Measurements from ENCODE around the gene ZNF367.
A peak's percentile ranks its signal among the peaks of the same experiment; 100 is the strongest.
"Not testable (repeated sequence)": the region's sequence is repeated elsewhere in the genome, so short reads cannot be mapped to it uniquely, and the experiment has no call there.

The ZNF367 gene

DNA sequence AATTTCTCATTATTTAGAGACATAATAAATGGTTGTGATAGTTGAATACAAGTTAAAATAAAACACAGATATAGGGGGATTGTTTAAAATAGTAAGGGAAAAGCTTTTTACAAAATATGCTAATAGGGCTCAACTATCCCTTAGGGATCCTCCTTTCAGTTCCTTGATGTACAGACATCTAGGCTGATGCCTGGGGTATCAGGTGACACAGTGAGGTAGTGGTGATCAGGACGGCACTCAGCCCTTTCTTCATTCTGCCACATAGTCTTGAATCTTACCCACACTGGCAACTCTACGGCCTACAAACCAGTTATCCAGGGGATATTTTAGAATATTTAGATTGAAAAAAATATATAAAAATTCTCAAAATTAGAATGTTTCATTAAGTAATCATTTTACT lies 22.2 kb downstream of the ZNF367 start:
- FAIRE-seq, result no peak

DNA sequence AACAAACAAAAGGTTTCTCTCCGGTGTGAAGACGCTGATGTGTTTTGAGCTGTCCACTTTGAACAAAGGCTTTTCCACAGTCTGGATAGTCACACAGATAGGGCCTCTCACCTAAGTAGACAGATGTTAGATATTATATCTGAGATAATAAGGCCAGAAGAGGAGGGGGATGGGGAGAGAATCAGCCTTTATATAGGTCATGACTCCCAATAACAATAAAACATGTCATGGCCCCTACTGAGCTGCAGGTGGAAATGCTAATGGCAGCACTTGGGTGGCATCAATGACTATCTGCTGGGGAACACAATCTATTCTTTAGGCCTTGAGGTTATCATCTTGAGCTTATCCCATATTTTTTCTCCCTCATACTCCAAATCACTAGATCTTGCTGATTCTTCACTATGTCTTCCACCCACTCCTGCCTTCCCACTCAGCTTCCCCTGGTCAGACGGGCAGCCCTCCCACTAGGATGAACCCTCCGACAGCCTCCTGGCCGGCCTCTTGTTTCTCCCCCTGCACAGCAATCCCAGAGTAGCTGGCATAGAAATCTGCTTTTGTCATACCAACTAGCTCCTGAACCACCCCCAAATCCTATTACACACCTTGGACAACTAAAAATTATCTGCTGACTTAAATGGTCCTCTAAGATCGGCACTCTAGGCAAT lies 23.2 kb downstream of the ZNF367 start:
- FAIRE-seq, result no peak

DNA sequence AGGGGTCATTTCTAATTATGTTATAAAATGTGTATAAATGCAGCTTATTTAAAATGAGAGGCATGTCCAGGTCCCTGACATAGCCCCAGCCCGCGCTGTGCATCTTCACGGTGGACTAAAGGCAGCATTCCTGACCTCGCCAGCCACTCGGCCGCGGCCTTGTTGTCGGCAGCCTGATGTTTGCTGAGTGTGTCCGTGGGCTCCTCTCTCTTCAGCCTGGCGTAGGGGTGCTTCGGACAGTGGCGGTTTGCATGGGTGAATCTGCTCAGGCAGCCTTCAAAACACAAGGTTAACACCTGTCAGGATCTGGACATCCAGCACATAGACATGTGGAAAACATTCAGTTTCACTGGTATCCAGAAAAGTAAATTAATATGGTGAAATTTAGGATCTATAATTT lies 25.9 kb downstream of the ZNF367 start:
- no peak for FAIRE-seq

DNA sequence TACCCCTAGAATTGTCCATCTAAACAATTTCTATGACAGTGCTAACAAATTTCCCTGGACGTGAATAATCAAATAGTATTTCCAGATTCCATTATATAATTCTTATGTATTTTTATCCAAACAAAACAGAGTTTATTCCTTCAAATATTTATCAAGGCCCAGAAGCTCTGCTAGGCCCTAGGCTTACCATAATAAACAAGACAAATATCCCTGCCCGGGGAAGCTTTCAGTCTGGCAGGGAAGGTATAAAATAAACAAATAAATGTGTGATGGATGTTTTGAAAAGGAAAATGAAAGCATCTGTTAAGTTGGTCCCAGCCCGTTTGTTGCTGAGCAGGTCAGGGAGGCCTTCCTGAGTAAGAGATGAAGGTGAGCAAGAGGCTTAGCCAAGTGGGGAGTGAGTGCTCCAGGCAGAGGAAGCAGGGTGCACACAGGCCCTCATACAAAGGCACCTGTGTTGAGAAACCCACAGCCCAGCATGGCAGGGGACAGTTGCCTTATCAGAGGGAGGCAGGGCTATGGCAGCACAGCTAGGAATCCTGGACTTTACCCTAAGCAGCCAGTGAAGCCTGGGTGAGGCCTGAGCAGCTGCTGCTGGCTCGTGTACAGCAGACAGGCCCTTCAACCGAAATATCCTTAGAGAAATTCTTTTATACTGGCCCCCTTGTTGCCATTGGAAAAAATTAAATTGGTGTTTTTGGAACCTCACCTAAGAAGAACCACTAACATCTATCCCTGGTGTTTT lies 27.0 kb downstream of the ZNF367 start:
- FAIRE-seq, result no peak

DNA sequence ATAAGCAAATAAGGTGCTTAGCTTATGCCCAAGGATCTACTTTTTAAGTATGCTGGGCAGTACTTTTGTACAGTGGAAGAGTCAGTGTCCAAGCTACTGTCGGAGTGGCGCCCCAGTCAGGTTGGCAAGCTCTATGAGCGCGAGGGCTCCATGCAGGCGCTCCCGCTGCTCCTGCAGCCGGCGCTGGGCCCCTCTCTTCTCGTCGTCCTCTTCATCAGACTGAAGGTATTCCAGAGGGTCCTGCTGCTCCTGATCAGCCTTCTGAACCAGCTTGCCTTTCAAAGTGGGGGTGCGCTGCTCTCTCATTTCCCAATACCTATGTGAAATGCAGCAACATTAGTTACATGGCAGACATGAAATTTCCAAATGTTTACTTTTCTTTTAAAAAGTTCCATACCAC lies 30.0 kb downstream of the ZNF367 start:
- FAIRE-seq, result no peak

DNA sequence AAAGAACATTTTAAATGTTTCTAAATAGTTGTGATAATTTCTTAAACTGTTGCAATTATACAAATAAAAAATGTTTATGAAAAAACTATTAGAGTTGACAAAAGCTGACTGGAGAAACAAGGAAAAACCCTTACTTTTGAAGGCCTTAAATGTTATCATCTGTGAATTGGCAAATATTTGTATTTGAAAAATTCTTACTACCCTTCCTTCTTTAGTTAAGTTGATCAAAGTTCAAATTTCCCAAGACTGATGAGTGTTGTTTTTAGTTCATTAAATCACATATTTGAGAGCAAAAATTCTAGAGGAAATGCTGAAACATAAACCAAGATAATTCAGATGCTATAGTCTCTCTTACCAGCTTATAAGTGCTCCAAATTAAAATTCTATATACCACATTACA lies 32.0 kb downstream of the ZNF367 start:
- peak; percentile 44 for FAIRE-seq

DNA sequence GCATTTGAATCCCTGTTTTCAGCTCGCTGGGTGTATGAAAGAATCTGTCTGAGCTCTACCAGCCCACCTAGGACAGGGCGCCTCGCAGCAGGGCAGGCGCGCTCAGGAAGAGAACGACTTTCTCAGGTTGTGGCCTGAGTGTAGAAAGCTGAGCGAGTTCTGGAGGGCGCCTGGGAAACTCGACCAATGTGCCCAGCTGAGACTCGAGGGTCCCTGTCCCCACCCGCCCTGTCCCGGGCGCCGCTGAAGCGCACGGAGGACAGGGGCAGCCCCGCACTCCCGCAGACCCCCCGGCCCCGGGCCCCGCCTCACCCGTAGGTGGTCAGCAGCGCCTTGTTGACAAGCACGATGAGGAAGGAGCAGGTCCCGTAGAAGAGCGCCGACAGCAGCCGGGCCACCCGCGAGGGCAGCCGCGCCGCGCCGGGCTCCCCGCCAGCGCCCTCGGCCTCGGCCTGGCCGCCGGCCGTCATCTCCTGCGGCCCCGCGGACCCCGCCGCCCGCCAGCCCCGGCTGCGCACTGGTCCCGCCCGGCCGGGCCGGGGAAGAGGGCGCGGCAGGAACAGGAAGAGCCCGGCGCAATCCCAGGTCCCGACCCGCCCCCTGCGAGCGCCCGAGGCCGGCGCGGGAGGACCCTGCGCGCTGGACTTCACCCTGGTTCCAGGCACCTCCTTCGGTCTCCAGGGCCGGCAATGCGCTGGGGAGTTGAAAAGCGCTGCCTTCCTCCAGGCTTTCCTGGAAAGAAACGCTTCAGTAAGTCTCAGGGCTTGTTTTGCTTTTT lies 34.8 kb downstream of the ZNF367 start, which contains the start of gene SLC35D2:
Gene SLC35D2, minus strand, starts transcription at position 547 of the 778 bp plus-strand sequence. Its CDS starts 77 bp downstream, at position 470.
- no peak for FAIRE-seq

DNA sequence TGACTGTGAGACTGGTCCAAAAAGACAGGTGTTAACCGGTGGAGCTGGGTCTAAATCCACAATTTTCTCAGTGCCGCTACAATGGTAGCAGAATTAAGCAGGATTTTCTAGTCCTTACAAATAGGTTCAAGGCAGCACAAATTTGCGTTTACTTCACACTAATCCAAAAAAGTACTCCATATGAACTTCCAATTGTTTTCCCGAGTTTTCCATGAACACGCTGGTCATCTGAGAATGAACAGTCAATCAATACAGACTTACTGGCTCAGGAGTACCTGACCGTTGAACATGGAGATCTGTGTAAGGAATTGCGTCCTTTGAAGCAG lies 35.4 kb downstream of the ZNF367 start:
- FAIRE-seq, result no peak

DNA sequence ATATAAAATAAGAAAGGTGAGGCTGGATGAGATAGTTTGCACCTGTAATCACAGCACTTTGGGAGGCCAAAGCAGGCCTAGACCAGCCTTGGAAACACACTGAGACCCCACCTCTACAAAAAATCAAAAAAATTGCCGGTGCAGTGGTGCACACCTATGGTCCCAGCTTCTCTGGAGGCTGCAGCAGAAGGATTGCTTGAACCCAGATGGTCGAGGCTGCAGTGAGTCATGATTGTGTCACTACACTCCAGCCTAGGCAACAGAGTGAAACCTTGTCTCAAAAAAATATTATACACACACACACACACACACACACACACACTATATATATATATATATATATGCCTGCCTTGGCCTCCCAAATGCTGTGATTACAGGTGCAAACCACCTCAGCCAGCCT lies 36.0 kb downstream of the ZNF367 start:
- no peak for FAIRE-seq

DNA sequence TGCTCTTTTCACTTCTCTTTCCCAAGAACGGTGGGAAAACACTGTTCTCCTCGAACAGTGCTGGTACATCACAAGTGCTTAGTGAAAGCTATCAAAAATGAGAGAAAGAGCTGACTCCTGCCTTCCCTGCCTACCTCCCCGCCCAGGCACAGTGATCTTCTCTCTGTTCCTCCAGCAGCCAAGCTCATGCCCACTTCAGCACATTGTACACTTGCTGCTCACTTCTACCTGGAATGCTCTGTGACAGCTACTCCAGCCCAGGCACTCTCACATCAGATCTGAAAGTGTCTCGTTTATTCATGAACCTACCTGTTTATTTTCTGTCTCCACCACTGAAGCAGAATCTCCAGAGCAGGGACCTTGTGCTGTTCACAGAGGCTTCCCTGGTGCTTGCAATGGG lies 36.5 kb downstream of the ZNF367 start:
- no peak for FAIRE-seq

DNA sequence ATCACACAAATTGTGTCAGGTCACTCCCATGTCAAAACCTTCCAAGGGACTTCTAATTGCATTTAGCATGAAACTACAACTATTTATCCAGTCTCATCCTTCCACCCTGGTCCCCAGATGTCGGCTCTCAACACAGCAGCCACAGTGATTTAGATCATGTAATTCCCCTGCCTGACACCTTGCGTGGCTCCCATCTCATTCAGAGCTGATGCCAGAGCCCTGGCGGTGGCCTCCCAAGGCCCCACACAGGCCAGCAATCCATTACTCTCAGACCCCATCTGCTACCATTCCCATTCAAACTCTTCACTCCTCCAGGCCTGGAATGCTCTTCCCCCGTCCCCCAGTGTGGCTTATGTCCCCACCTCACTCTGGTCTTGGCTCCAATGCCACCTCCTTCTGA lies 37.0 kb downstream of the ZNF367 start:
- FAIRE-seq, result no peak

DNA sequence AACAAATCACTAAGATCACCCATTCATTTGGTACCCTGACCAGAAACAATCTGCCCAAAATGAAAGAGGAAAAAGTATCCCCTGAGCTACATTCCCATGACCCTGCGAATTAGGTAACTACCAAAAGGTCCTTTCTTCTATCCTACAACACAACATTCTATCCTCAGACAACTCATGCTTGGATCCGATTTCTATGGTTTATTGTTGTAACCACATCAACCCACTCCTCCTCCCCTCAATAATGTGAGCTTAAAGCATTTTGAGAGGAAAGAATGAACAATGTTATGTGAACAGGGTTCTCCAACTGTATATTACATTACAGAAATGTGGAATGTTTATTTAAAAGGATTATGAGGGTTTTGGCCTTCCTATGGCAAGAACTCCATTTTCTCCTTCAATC lies 38.7 kb downstream of the ZNF367 start:
- FAIRE-seq, result no peak

DNA sequence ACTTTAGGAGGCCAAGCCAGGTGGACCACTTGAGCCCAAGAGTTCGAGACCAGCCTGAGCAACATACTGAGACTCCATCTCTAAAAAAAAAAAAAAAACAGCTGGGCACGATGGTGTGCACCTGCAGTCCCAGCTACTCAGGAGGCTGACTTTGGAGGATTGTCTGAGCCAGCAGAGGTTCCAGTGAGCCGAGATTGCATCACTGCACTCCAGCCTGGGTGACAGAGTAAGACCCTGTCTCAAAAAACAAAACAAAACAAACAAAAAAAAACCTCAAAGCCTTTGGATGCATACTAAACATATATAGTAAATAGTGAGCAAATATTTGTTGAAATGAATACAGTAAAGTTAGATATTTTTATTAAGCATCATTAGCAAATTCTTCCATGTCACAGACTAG lies 40.0 kb downstream of the ZNF367 start:
- no peak for FAIRE-seq

DNA sequence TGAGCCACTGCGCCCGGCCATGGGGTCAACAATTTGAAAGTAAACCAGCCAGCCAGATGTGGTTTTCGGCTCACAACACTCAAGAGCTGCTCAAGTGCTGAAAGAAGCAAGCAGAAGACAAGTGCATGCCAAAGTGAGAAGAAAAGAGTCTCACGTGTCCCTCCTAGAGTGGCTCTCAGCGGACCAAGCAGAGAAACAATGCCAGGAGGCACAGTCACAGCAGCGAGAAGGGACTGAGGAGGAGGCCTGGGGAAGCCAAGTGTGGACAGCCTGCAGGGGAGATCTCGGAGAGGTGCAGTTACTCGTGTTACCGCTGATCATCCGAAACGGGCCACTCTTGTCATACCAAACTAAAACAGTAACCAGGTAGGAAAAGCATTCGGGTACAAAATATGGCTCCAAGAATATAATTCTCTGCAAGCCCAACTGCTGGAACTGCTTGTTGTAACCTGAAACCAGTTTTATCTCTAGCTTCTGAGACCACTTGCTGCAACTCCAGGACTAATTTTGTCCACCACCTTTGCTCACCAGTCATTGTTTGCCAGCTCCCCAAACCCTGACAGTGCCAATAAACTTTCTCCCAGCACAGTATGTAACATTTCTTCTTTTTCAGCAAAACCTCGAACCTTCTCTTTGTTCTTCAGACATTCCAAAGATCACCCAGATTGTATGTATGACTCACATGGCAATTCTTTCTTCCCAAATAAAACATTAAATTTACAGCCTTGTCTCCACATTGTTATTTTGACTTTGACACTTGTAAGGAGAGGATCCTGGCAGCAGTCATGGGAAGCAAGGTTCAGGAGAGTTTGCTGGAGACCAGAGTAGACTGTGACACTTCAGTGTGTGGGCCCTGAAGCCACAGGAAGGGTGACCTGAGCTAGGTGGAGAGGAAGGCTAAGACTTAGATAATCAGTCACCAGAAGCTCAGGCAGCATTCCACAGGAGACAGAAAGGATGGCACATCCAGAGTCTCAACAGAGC lies 41.0 kb downstream of the ZNF367 start:
- no peak for FAIRE-seq

DNA sequence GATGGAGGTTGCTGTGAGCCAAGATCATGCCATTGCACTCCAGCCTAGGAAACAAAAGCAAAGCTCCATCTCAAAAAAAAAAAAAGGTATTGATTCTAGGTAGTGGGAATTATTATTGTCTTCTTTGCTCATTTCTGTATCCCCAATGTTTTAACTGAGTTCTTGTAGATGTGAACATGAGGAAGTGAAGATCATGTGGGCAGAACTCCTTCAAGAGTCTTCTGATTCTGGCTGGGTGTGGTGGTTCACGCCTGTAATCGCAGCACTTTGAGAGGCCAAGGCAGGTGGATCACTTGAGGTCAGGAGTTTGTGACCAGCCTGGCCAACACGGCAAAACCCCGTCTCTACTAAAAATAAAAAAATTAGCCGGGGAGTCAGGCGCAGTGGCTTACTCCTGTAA lies 42.7 kb downstream of the ZNF367 start:
- not testable (repeated sequence) for FAIRE-seq

DNA sequence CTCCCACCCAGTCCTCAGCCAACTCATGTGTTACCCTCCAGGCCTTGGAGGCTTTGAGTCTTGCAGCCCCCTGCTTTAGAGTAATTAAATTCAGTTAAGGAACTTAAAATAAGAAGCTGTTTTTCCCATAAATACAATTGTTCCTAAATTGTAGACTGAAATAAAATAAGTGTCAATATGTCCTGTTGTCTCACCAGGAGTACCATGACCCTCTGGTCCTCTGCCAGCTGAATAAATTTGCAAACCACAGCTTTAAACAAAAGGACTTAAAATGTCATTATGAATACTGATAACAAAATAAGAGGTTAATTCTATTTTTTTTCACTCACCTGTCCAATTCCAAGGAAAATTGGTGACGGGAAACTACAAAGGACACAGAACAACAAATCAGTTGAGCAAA lies 50.2 kb downstream of the ZNF367 start:
- FAIRE-seq, result no peak

DNA sequence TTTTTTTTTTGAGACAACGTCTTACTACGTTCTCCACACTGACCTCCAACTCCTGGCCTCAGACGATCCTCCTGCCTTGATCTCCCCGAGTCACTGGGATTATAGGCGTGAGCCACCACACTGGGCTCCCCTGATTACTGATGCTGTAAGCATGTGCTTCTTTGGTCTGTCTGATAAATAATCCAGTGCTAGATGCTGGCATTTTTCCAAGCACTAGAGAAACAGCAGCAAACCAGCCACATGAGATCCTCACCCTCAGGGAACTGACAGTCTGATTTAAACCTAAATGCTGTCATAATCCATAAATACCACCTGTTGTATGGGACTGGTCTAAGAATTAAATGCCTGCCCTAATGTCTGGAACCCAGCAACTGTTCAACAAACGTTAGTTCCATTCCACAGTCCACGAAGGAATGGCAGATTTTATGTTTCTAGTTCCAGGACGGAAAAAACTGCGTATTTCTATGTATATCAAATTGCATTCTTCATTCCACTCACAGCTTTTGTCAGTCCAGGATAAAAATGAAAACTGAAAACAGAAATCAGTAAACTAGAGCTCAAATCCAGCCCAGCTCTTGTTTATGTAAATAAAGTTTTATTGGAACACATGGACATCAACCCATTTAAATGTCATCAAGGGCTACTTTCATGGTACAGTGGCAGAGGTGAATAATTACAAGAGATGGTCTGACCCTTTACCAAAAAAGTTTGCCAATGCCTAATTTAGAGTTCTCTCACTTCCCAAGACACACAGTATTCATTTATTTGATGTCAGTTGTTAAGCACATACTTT lies 54.8 kb downstream of the ZNF367 start:
- FAIRE-seq, result no peak

DNA sequence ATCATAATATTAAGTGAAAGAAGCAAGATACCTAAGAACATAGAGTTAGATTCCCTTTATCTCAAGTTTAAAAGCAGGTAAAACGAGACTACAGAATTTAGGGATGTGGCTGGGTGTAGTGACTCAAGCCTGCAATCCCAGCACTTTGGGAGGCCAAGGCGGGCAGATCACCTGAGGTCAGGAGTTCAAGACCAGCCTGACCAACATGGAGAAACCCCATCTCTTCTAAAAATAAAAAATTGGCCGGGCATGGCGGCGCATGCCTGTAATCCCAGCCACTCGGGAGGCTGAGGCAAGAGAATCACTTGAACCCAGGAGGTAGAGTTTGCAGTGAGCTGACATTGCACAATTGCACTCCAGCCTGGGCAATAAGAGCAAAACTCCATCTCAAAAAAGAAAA lies 56.1 kb downstream of the ZNF367 start:
- not testable (repeated sequence) for FAIRE-seq

DNA sequence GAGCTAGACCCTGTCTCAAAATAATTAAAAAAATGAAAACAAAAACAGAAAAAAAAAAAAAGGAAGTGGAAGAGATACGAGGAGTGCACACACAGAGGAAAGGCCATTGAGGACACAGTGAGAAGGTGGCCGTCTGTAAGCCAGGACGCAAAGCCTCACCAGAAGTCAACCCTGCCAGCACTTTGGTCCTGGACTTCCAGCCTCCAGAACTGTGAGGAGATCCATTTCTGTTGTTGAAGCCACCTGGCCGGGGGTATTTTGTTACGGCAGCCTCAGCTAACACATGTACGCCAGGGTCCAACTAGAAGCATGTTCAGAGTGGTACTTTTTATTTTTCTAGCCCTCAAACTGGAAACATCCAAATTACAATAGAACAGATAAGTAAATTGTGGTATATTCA lies 56.5 kb downstream of the ZNF367 start:
- FAIRE-seq, result no peak

DNA sequence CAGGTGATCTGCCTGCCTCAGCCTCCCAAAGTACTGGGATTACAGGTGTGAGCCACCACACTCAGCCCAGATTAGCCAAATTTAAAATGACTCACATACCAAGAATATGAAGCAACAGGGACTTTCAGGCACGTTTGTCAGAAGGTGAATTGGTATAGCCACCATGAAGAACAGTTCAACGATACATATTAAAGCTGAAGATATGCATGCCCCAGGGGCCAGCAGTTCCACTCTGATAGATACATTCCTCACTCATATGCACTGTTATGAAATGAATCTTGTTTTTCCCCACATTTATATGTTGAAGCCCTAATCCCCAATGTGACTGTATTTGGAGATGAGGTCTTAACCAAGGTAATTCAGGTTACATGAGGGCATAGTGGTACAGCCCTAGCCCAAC lies 57.2 kb downstream of the ZNF367 start:
- no peak for FAIRE-seq

DNA sequence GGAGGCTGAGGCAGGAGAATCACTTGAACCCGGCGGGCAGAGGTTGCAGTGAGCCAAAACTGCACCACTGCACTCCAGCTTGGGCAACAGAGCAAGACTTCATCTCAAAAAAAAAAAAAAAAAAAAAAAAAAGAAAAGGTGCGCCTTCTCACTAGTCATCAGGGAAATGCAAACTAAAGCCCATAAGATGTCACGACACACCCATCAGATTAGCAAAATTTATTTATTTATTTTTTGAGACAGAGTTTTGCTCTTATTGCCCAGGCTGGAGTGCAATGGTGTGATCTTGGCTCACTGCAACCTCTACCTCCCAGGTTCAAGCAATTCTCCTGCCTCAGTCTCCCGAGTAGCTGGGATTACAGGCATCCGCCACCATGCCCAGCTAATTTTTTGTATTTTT lies 57.6 kb downstream of the ZNF367 start:
- not testable (repeated sequence) for FAIRE-seq

DNA sequence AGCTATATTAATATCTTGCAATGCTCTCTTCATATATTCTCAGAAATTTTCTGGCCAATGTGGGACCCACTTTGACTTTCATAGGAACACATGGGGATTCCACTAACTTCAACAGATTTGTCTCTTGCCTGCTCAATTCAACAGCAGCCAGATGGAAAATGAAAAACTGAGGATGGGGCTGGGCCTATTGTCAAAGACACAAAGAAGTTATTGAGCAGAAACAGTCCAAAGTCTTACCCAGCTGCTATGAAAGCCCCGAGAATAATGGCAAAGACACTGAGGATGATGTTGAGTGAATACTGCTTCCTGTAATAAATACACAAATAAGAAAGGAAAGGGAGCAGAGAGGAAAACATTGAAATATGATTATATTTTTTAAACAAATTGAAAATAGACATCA lies 67.3 kb downstream of the ZNF367 start:
- no peak for FAIRE-seq
